ENCODE data around the gene THAP12.
"Not testable (repeated sequence)": the region's sequence is repeated elsewhere in the genome, so short reads cannot be mapped to it uniquely, and the experiment has no call there.

THAP12 gene

DNA sequence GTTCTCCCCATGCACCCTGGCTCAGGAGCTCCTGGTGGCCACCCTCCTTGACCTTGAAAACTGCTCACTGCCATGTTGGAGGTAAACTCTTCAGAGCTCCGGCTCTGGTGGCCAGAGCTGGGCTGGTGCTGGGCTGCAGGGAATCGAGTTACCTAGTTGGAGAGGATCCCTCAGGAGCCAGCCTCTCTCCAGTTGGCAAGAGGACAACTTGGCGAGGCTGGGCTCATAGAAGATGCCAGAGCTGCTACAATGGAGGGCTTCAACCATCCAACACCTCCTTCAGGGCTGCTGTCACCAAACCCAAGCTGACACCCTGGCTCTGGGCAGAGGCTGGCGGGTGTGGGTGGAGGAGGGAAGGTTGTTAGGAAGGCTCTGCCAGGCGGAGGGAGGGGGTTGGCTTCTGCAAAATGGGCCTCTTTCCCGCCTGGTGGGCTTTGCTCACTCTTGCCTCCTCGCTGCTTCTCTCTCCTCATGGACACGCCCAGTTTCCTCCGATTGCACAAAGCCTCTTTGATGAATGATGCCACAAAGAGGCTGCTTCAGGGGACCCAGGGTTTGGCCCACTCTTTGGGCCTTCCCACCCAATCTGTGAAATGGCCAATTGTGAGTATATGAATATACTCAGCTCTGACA lies 53.1 kb downstream of the THAP12 start:
- no peaks in the 10 kb centered on the region for H3K27me3 ChIP-seq (ENCODE audit: control insufficient read depth, insufficient read depth, low read length)
- no peak overlapping the region for H3K9ac ChIP-seq
- H3K4me2 ChIP-seq (ENCODE audit: low read length): no peak overlapping the region
- H3K27ac ChIP-seq: no peak overlapping the region
- H3K36me3 ChIP-seq (ENCODE audit: control insufficient read depth, insufficient read depth, low read length): no peaks in the 10 kb centered on the region
- no peaks in the 10 kb centered on the region for H3K9me3 ChIP-seq (ENCODE audit: control insufficient read depth, low read length)
- no peak overlapping the region for H3K4me3 ChIP-seq (ENCODE audit: low read depth, low read length)
- no peaks in the 10 kb centered on the region for H3K4me1 ChIP-seq
- TF ChIP-seq CTCF (IDR thresholded peaks at IDR 0.05): no peak
- no peak overlapping the region for H2AFZ ChIP-seq
- no peaks in the 10 kb centered on the region for H3K79me2 ChIP-seq

GRCh38 chr11:76327202-76327601 lies 53.7 kb downstream of the THAP12 start:
- Histone ChIP-seq H3K36me3 (ENCODE audit: control insufficient read depth, insufficient read depth, low read length) (no peaks in the 10 kb centered on the region), H3K79me2 (no peaks in the 10 kb centered on the region), H3K4me1 (no peaks in the 10 kb centered on the region), H3K9ac (no peak overlapping the region), H3K27me3 (ENCODE audit: control insufficient read depth, insufficient read depth, low read length) (no peaks in the 10 kb centered on the region), H3K4me2 (ENCODE audit: low read length) (no peak overlapping the region), H3K27ac (no peak overlapping the region), H2AFZ (no peak overlapping the region), H3K9me3 (ENCODE audit: control insufficient read depth, low read length) (no peaks in the 10 kb centered on the region), H3K4me3 (ENCODE audit: low read depth, low read length) (no peak overlapping the region)
- TF ChIP-seq CTCF (IDR thresholded peaks at IDR 0.05): no peak

GRCh38 chr11:76325185-76325584 lies 55.7 kb downstream of the THAP12 start:
- no peak for TF ChIP-seq CTCF (IDR thresholded peaks at IDR 0.05)
- Histone ChIP-seq H3K79me2 (no peaks in the 10 kb centered on the region), H3K4me1 (no peaks in the 10 kb centered on the region), H3K27me3 (ENCODE audit: control insufficient read depth, insufficient read depth, low read length) (no peaks in the 10 kb centered on the region), H2AFZ (no peak overlapping the region), H3K36me3 (ENCODE audit: control insufficient read depth, insufficient read depth, low read length) (no peaks in the 10 kb centered on the region), H3K9me3 (ENCODE audit: control insufficient read depth, low read length) (no peaks in the 10 kb centered on the region), H3K9ac (no peak overlapping the region), H3K4me2 (ENCODE audit: low read length) (no peak overlapping the region), H3K27ac (no peak overlapping the region), H3K4me3 (ENCODE audit: low read depth, low read length) (no peak overlapping the region)

DNA sequence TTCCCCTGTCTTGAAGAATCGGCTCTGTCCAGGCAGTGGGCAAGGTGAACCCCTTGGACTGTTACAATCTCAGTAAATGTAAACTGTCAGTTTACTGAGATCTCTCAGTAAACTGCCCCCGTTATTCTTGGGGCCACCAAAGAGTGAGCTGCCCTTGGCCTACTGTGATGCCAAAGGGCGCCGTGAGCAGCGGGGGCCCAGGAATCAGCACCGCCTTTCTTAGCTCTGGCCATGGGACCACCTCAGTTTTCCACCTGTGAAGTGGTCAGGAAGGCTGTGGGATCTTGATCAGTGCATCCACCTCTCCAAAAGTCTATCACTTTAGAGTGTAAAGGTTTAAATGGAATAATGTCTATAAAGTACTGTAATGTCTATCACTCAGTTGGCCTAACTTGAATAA lies 57.1 kb downstream of the THAP12 start:
- H3K27me3 ChIP-seq (ENCODE audit: control insufficient read depth, insufficient read depth, low read length): no peaks in the 10 kb centered on the region

DNA sequence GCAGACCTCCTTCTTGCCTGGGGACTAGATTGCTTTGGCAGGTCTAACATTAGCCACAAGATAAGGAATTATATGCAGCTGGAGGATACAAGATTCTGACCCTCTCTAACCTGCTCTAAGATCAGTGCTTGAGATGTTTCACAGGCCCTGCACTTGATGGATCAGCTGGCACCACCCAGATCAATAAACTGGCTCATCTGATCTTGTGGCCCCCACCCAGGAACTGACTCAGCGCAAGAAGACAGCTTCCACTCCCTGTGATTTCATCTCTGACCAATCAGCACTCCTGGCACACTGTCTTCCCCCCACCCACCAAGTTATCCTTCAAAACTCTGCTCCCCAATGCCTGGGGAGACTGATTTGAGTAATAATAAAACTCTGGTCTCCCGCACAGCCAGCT lies 57.6 kb downstream of the THAP12 start:
- not testable (repeated sequence) for H3K27me3 ChIP-seq (ENCODE audit: control insufficient read depth, insufficient read depth, low read length); H3K4me1 ChIP-seq; H3K4me2 ChIP-seq (ENCODE audit: low read length); H3K9ac ChIP-seq; H3K9me3 ChIP-seq (ENCODE audit: control insufficient read depth, low read length); H3K79me2 ChIP-seq; H2AFZ ChIP-seq; H3K4me3 ChIP-seq (ENCODE audit: low read depth, low read length); H3K36me3 ChIP-seq (ENCODE audit: control insufficient read depth, insufficient read depth, low read length); H3K27ac ChIP-seq

More for the DNA sequence above, 57.1 kb downstream of the THAP12 start:
- no peak overlapping the region for H3K4me2 ChIP-seq (ENCODE audit: low read length)
- H3K36me3 ChIP-seq (ENCODE audit: control insufficient read depth, insufficient read depth, low read length): no peaks in the 10 kb centered on the region
- TF ChIP-seq CTCF (IDR thresholded peaks at IDR 0.05): no peak
- no peak overlapping the region for H3K4me3 ChIP-seq (ENCODE audit: low read depth, low read length)
- H3K9ac ChIP-seq: no peak overlapping the region
- no peak overlapping the region for H2AFZ ChIP-seq
- H3K27ac ChIP-seq: no peak overlapping the region
- no peaks in the 10 kb centered on the region for H3K79me2 ChIP-seq
- no peaks in the 10 kb centered on the region for H3K9me3 ChIP-seq (ENCODE audit: control insufficient read depth, low read length)
- H3K4me1 ChIP-seq: no peaks in the 10 kb centered on the region
